Keratinocyte (primary cell): ENCODE results near the gene ARID1B. TPM values are rescaled to one million over a fixed set of nuclear protein-coding genes. Genes with fewer than 3 reads are reported as not detected.

Source experiments
- DNase-seq: peaks from one replicate; pipeline ENCODE4 v3.0.0-alpha.2; 2011; ENCODE audit warnings: low read depth, missing footprints, low spot score
- FAIRE-seq: peaks from 2 replicates; lab custom pipeline; 2011; peaks lifted over from hg19 to GRCh38; lab: Jason Lieb, UNC
- H2AFZ ChIP-seq: 2 replicates; pipeline ENCODE4 v1.6.0; 2012; ENCODE audit warnings: low read length, control low read depth, inconsistent platforms; ENCODE audit not compliant: control insufficient read depth
- H3K27ac ChIP-seq: 2 replicates; pipeline ENCODE4 v1.5.1; 2011; ENCODE audit warnings: low read length; ENCODE audit not compliant: control insufficient read depth, insufficient read depth
- H3K27me3 ChIP-seq: 3 replicates; pipeline ENCODE4 v1.6.0; 2011; ENCODE audit warnings: low read length; ENCODE audit not compliant: control insufficient read depth, insufficient read depth; ENCODE audit errors: extremely low read depth
- H3K36me3 ChIP-seq, 2 experiments: 2 replicates in 1 of 2; 3 replicates in 1 of 2; pipeline ENCODE4 v1.5.1; 2011; ENCODE audit warnings: low read length in 2 of 2, mild to moderate bottlenecking in 1 of 2; ENCODE audit not compliant: control insufficient read depth in 2 of 2, insufficient read depth in 2 of 2; ENCODE audit errors: extremely low read depth in 1 of 2
- H3K4me1 ChIP-seq: 3 replicates; pipeline ENCODE4 v1.5.1; 2011; ENCODE audit warnings: low read length; ENCODE audit not compliant: control insufficient read depth, insufficient read depth; ENCODE audit errors: extremely low read depth
- H3K4me2 ChIP-seq: 3 replicates; pipeline ENCODE4 v1.6.0; 2011; ENCODE audit warnings: low read depth, low read length; ENCODE audit not compliant: control insufficient read depth, insufficient read depth; ENCODE audit errors: extremely low read depth
- H3K4me3 ChIP-seq, 3 experiments: fragments of 200-600 bp in 1 of 3; sonication (generic) in 1 of 3; 2 replicates in 2 of 3; 3 replicates in 1 of 3; pipeline ENCODE4 v1.5.1; 2011 to 2016; ENCODE audit warnings: low read length in 3 of 3, mild to moderate bottlenecking in 3 of 3, control low read depth in 2 of 3, inconsistent platforms in 1 of 3, low read depth in 1 of 3, mixed read lengths in 1 of 3, mixed run types in 1 of 3, moderate library complexity in 1 of 3; ENCODE audit not compliant: control insufficient read depth in 2 of 3, insufficient read depth in 2 of 3; ENCODE audit errors: extremely low read depth in 1 of 3
- H3K79me2 ChIP-seq: 2 replicates; pipeline ENCODE4 v1.6.0; 2012; ENCODE audit warnings: low read length; ENCODE audit not compliant: control insufficient read depth, insufficient read depth
- H3K9ac ChIP-seq: 3 replicates; pipeline ENCODE4 v1.6.0; 2011; ENCODE audit warnings: low read length; ENCODE audit not compliant: control insufficient read depth, insufficient read depth; ENCODE audit errors: extremely low read depth
- H3K9me1 ChIP-seq: 3 replicates; pipeline ENCODE4 v1.6.0; 2011; ENCODE audit warnings: low read length; ENCODE audit not compliant: control insufficient read depth, insufficient read depth; ENCODE audit errors: extremely low read depth
- H3K9me3 ChIP-seq: 2 replicates; pipeline ENCODE4 v1.5.1; 2012; ENCODE audit warnings: low read depth, low read length; ENCODE audit not compliant: control insufficient read depth
- H4K20me1 ChIP-seq: 3 replicates; pipeline ENCODE4 v1.6.0; 2011; ENCODE audit warnings: low read length; ENCODE audit not compliant: control insufficient read depth, insufficient read depth; ENCODE audit errors: extremely low read depth
- CTCF ChIP-seq, 3 experiments: IDR thresholded peaks in 1 of 3; conservative IDR thresholded peaks in 1 of 3; optimal IDR thresholded peaks in 1 of 3; 2 replicates in 2 of 3; 3 replicates in 1 of 3; pipeline versions ENCODE3 to v1.5.1; 2011; ENCODE audit warnings: low read length in 3 of 3, mild to moderate bottlenecking in 3 of 3, moderate library complexity in 2 of 3, control low read depth in 1 of 3, inconsistent platforms in 1 of 3; ENCODE audit not compliant: insufficient read depth in 2 of 3; ENCODE audit errors: extremely low read depth in 1 of 3
- EZH2 ChIP-seq: IDR thresholded peaks from one replicate; pipeline ENCODE4 v1.6.1; 2012; ENCODE audit warnings: inconsistent platforms, mild to moderate bottlenecking, low read length, moderate library complexity
- dilution Hi-C: fragments of 300-500 bp; cut with MboI; formaldehyde crosslinking; loops from one replicate; pipeline ENCODE4 v1.7.0; 2020; ENCODE audit warnings: low sequenced_read_pairs; ENCODE audit not compliant: extremely low pct_ligation_motif_present
- polyA plus RNA-seq, 5 experiments: library from polyadenylated mRNA; depleted of rRNA in 3 of 5; stranded (reverse) in 3 of 5; stranded (forward) in 1 of 5; unstranded in 1 of 5; fragments of >200 nt; gene quantifications; 1 replicate in 1 of 5; 2 replicates in 3 of 5; 3 replicates in 1 of 5; pipeline versions ENCODE4 v1.2.1 to v1.2.3, GENCODE V29; 2011 to 2012; ENCODE audit warnings: missing spikeins in 2 of 5, low read depth in 1 of 5, low replicate concordance in 1 of 5

The ARID1B gene
- polyA plus RNA-seq, 1 donor (not counting 4 experiments of a cell fraction or from before 2014, with no cell fraction given), result 14.9 TPM

- peaks cover 24% of the 10 kb centered on the region for H3K4me1 ChIP-seq
- H3K4me2 ChIP-seq, result no peak overlapping the region
- dilution Hi-C loops, result no loop called here
- TF ChIP-seq EZH2 (no peak), CTCF (optimal IDR thresholded peaks at IDR 0.05 in 1 of 3, IDR thresholded peaks at IDR 0.05 in 1 of 3, conservative IDR thresholded peaks at IDR 0.05 in 1 of 3; ENCODE audit: extremely low read depth in 1 of 3, insufficient read depth in 2 of 3, low read length in 3 of 3) (no peak)
- no peaks in the 10 kb centered on the region for H3K9me1 ChIP-seq
- H3K79me2 ChIP-seq, result peaks cover 41% of the 10 kb centered on the region
- H3K36me3 ChIP-seq, result no peaks in the 10 kb centered on the region
- no peak overlapping the region for H3K4me3 ChIP-seq
- no peak for FAIRE-seq
- no peak overlapping the region for H3K27ac ChIP-seq
- H4K20me1 ChIP-seq, result no peaks in the 10 kb centered on the region
- H3K27me3 ChIP-seq, result no peaks in the 10 kb centered on the region
- H2AFZ ChIP-seq, result no peak overlapping the region
- H3K9me3 ChIP-seq, result no peaks in the 10 kb centered on the region
- no peak overlapping the region for H3K9ac ChIP-seq
- no peak for DNase-seq
Measured at GRCh38 chr6:156942266-156942665, 165.1 kb downstream of the ARID1B start.

GRCh38 chr6:156943166-156943565 is 166.0 kb downstream of the ARID1B start:
- Histone ChIP-seq H4K20me1 (no peaks in the 10 kb centered on the region), H3K36me3 (no peaks in the 10 kb centered on the region), H3K27me3 (no peaks in the 10 kb centered on the region), H3K4me2 (no peak overlapping the region), H3K27ac (no peak overlapping the region), H3K4me3 (no peak overlapping the region), H2AFZ (no peak overlapping the region), H3K9ac (no peak overlapping the region), H3K4me1 (peaks cover 28% of the 10 kb centered on the region), H3K9me3 (no peaks in the 10 kb centered on the region), H3K9me1 (no peaks in the 10 kb centered on the region), H3K79me2 (peaks cover 46% of the 10 kb centered on the region)
- DNase-seq, result no peak
- no peak for TF ChIP-seq EZH2
- no peak for TF ChIP-seq CTCF (optimal IDR thresholded peaks at IDR 0.05 in 1 of 3, IDR thresholded peaks at IDR 0.05 in 1 of 3, conservative IDR thresholded peaks at IDR 0.05 in 1 of 3; ENCODE audit: extremely low read depth in 1 of 3, insufficient read depth in 2 of 3, low read length in 3 of 3)
- FAIRE-seq, result no peak
- dilution Hi-C loops, result no loop called here
